ENCODE results near the gene FBXL17. TPM values are rescaled to one million over a fixed set of nuclear protein-coding genes. Genes with fewer than 3 reads are reported as not detected.

Gene FBXL17
- total and polyA plus RNA-seq, 9 of the 15 experiments (the other 6 are each of a cell fraction or from before 2014, with no cell fraction given), result 0.32 to 5.4 (median 1.8) TPM

- ChIA-PET CTCF (ENCODE audit: low intra/inter-chr PET ratio) (no interaction called here), POLR2A (no interaction called here)
- no peaks in the 10 kb centered on the region for H3K36me3 ChIP-seq (ENCODE audit: control insufficient read depth, insufficient read depth, low read length)
- no peaks in the 10 kb centered on the region for H4K20me1 ChIP-seq (replicated peaks; ENCODE audit: control insufficient read depth, insufficient read depth, low read length)
- H3K9me1 ChIP-seq (ENCODE audit: control insufficient read depth, insufficient read depth, low read length), result no peaks in the 10 kb centered on the region
- in situ Hi-C loops (cut with MboI) (no loop called here), intact Hi-C loops (cut with micrococcal nuclease) (no loop called here)
- no peaks in the 10 kb centered on the region for H3K9me3 ChIP-seq (replicated peaks; ENCODE audit: control insufficient read depth, insufficient read depth, low read depth, low read length)
- DNase-seq (ENCODE audit: extremely low read depth in 1 of 4, low spot score in 3 of 4) (peak in 1 of 4 experiments; percentile 48), FAIRE-seq (no peak), ATAC-seq (no peak)
- 3% methylated on average over 2 of the region's 2 CpGs for WGBS (ENCODE audit: insufficient coverage, low coverage, missing lambda C conversion rate)
- no peak overlapping the region for H2AFZ ChIP-seq (ENCODE audit: low read depth, low read length)
- H3K79me2 ChIP-seq (ENCODE audit: control insufficient read depth, insufficient read depth, low read length), result no peaks in the 10 kb centered on the region
- no peak overlapping the region for H3K4me2 ChIP-seq (ENCODE audit: insufficient read depth, low read length)
- H3K27ac ChIP-seq (ENCODE audit: extremely low read depth, low read depth, low read length), result no peak overlapping the region
- H3K9ac ChIP-seq (ENCODE audit: insufficient read depth in 1 of 2, low read depth in 2 of 2, low read length in 2 of 2), result no peak overlapping the region
- H3K4me3 ChIP-seq, result no peak overlapping the region
- peaks cover 0 to 8% of the 10 kb centered on the region in 2 experiments; a peak in 2 of 5 replicates for H3K4me1 ChIP-seq (replicated peaks in 1 of 2; ENCODE audit: control insufficient read depth in 2 of 2, insufficient read depth in 2 of 2, low read length in 2 of 2)
- no peaks in the 10 kb centered on the region for H3K27me3 ChIP-seq (ENCODE audit: control insufficient read depth in 2 of 2, insufficient read depth in 2 of 2, low read length in 2 of 2)
- BruUV-seq (replicated peaks), result no TSS peak
- no peak for TF ChIP-seq CLOCK (CRISPR knock-in tag; IDR thresholded peaks at IDR 0.05; ENCODE audit: borderline replicate concordance)
- TF ChIP-seq RBM17 (IDR thresholded peaks at IDR 0.05; ENCODE audit: borderline replicate concordance, low read depth, low read length), result no peak
- TF ChIP-seq, protein P1, sequence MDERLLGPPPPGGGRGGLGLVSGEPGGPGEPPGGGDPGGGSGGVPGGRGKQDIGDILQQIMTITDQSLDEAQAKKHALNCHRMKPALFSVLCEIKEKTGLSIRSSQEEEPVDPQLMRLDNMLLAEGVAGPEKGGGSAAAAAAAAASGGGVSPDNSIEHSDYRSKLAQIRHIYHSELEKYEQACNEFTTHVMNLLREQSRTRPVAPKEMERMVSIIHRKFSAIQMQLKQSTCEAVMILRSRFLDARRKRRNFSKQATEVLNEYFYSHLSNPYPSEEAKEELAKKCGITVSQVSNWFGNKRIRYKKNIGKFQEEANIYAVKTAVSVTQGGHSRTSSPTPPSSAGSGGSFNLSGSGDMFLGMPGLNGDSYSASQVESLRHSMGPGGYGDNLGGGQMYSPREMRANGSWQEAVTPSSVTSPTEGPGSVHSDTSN (CRISPR knock-in tag; IDR thresholded peaks at IDR 0.05; ENCODE audit: low read depth), result peak; percentile 33; the same call in 1 of the 2 replicates
- TF ChIP-seq, protein P1 (tag; conservative IDR thresholded peaks at IDR 0.05; ENCODE audit: low read depth), result peak; percentile 97
- no peak for TF ChIP-seq HDAC8 (tag; IDR thresholded peaks at IDR 0.05)
- no peak for TF ChIP-seq HOXB6 (CRISPR knock-in tag; IDR thresholded peaks at IDR 0.05; ENCODE audit: borderline replicate concordance)
- TF ChIP-seq ATF2 (CRISPR knock-in tag; IDR thresholded peaks at IDR 0.05), result no peak
- no peak for TF ChIP-seq ZZZ3 (IDR thresholded peaks at IDR 0.05)
- TF ChIP-seq ZNF263 (CRISPR knock-in tag; IDR thresholded peaks at IDR 0.05; ENCODE audit: borderline replicate concordance), result no peak
- no peak for TF ChIP-seq TFE3 (CRISPR knock-in tag; IDR thresholded peaks at IDR 0.05)
- no peak for TF ChIP-seq ARNT (IDR thresholded peaks at IDR 0.05)
- no peak for TF ChIP-seq HNRNPL (IDR thresholded peaks at IDR 0.05; ENCODE audit: low read depth, low read length)
- no peak for TF ChIP-seq DMBX1 (CRISPR knock-in tag; IDR thresholded peaks at IDR 0.05; ENCODE audit: borderline replicate concordance)
- no peak for TF ChIP-seq TAF15 (IDR thresholded peaks at IDR 0.05; ENCODE audit: low read depth, low read length)
- TF ChIP-seq POLR2AphosphoS5 (IDR thresholded peaks at IDR 0.05; ENCODE audit: control insufficient read depth, insufficient read depth, low read depth, low read length), result no peak
These were observed 115.7 kb downstream of the FBXL17 start for GRCh38 chr5:108266242-108266641.

All from K562 (cell line).